Stimulated activated CD8-positive, alpha-beta memory T cell treated with anti-CD3 and anti-CD28 coated beads, Interleukin-4, amount 100 ng/mL, for 4 hours (primary cell): ENCODE results near the gene CACNA2D3.
"Not testable (repeated sequence)": the region's sequence is repeated elsewhere in the genome, so short reads cannot be mapped to it uniquely, and the experiment has no call there.

Experiments
- DNase-seq, 2 donors: peaks; one replicate each; pipeline ENCODE4 v3.0.0-alpha.2; 2020; ENCODE audit warnings: low read depth in 2 of 2, low spot score in 1 of 2

CACNA2D3 gene

DNA sequence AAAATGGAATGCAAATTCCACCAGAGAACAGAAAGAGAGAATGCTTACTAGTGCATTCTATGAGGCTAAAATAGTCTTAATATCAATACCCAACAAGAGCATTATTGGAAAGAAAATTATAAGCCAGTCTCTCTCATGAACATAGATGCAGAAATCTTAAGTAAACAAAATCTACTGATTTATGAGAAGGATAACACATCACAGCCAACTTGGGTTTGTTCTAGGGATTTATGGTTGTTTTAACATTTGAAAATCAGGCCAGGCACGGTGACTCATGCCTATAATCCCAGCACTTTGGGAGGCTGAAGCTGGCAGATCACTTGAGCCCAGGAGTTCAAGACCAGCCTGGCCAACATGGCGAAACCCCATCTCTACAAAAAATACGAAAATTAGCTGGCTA is 989.6 kb downstream of the CACNA2D3 start:
- DNase-seq: not testable (repeated sequence)

DNA sequence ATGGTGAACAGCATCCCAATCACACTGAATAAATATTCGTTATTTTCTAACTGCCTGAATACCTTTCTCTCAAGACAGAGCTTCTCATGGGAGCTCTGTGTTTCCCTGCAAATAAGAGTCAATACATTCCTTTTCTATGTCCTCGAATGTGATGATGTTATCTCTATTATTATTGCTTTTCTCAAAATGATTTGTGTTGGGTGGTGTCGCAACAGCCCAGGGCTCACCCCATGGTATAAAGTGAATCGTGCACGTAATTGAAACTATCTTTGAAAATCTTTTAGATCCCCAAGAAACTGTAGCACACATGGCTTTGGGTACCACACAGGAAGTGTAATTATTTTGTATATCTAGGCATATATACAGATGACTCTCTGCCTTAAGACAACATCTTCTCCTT is 996.1 kb downstream of the CACNA2D3 start:
- DNase-seq: no peak

DNA sequence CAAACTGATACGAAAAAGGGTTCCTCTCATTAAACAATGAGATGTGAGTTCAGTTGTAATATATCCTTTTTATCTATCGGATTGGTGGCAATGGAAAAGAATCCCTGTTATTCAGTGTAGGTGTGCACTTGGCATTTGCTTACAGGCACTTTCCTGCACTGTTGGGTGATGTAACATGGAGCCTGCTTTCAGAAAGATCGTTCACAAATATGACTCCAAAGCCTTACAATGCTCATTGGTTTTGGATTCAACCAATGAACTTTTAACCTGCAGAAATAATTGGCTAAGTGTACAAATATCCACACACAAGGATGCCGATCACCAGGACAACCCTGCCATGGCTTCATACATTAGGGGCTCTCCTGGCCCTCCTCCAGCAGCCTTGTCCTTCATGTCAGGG is 996.9 kb downstream of the CACNA2D3 start:
- no peak for DNase-seq

GRCh38 chr3:55122312-55122711 is 1000.0 kb downstream of the CACNA2D3 start:
- no peak for DNase-seq
